ENCODE results near the gene CDH4. TPM values are rescaled to one million over a fixed set of nuclear protein-coding genes. Genes with fewer than 3 reads are reported as not detected.

CDH4 gene
- total and polyA plus RNA-seq, 2 of the 8 experiments (the other 6 are each of a cell fraction or from before 2014, with no cell fraction given): 4.3 to 7.9 TPM

DNA sequence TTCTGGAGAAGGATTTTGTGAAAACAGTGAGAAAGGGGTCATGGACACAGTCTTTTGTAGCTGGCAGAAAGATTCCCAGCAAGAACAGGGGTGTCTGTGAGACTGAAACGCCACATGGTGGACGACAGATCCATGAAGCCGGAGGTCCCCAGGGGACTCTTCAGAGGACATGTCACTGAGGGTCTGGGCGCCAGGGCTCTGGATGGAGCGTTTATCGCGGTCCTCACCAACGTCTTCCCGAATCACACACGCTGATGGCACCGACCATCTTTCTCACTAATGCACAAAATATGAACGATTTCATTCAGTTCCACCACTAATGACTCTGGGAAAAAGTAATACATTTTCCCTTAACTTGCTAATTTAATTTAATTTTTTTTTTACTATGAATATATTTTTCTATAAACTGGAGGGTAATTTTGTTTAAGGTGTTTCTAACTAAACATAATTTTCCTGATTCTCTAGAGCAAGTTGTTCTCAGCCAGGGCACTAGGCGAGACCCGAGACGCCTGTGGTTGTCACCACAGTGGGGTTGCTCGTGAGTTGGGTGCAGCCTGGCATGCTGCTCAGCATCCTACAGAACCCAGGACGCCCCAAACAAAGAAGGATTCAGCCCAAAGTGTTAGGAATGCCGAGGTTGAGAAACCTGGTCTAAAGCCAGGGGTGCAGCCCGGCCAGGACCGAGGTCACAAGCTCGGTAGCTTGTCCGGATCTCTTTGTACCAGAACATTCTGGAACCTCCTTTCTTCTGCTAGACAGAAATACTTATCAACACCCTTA, 507.4 kb downstream of the CDH4 start (continued):
- TF ChIP-seq CHD7 (IDR thresholded peaks at IDR 0.05; ENCODE audit: insufficient replicate concordance, low read length) (no peak), MAFK (IDR thresholded peaks at IDR 0.05; ENCODE audit: low read depth, low read length) (no peak), POU5F1 (IDR thresholded peaks at IDR 0.05; ENCODE audit: low read depth, low read length) (no peak), SP2 (IDR thresholded peaks at IDR 0.05; ENCODE audit: low read length) (no peak), BCL11A (IDR thresholded peaks at IDR 0.05; ENCODE audit: low read depth in 2 of 2, low read length in 2 of 2) (no peak), GABPA (IDR thresholded peaks at IDR 0.05; ENCODE audit: borderline replicate concordance, insufficient read depth, low read length) (no peak), EP300 (IDR thresholded peaks at IDR 0.05; ENCODE audit: borderline replicate concordance in 1 of 2, low read depth in 2 of 2, low read length in 2 of 2) (no peak), SIX5 (IDR thresholded peaks at IDR 0.05; ENCODE audit: low read depth, low read length) (no peak), TBP (IDR thresholded peaks at IDR 0.05; ENCODE audit: low read depth, low read length) (no peak), RAD21 (IDR thresholded peaks at IDR 0.05 in 1 of 2, conservative IDR thresholded peaks at IDR 0.05 in 1 of 2; ENCODE audit: low read depth in 2 of 2, low read length in 2 of 2) (no peak)

Data from H1 (cell line).